HEK293T (cell line): ENCODE measurements around the gene DNAH14.

Source experiments
- CTCF ChIA-PET: fragments of 350-600 bp; formaldehyde crosslinking; extraction: SDS; loops from one replicate; lab custom pipeline; 2021; ENCODE audit warnings: antibody characterized with exemption, inconsistent platforms; lab: Yijun Ruan, JAX
- POLR2A ChIA-PET: fragments of 350-600 bp; formaldehyde crosslinking; extraction: SDS; loops from one replicate; lab custom pipeline; 2020; ENCODE audit warnings: antibody characterized with exemption, inconsistent platforms; lab: Yijun Ruan, JAX
- DNase-seq: peaks from one replicate; pipeline ENCODE4 v3.0.0; 2012; ENCODE audit warnings: mixed read lengths; ENCODE audit errors: extremely low spot score
- ARNT ChIP-seq: fragments of 450-650 bp; IDR thresholded peaks from 2 replicates; pipeline ENCODE4 v1.6.1; 2017; ENCODE audit warnings: mild to moderate bottlenecking
- CTBP1 ChIP-seq: fragments of 450-650 bp; IDR thresholded peaks from 2 replicates; pipeline ENCODE4 v1.6.1; 2016; ENCODE audit warnings: borderline replicate concordance
- ELF4 ChIP-seq: fragments of 450-650 bp; IDR thresholded peaks from 2 replicates; pipeline ENCODE4 v1.6.1; 2017; ENCODE audit warnings: antibody characterized with exemption
- FOXA1 ChIP-seq: fragments of 450-650 bp; IDR thresholded peaks from 2 replicates; pipeline ENCODE4 v1.6.1; 2016; ENCODE audit warnings: mild to moderate bottlenecking
- FOXK2 ChIP-seq: fragments of 450-650 bp; IDR thresholded peaks from 2 replicates; pipeline ENCODE4 v1.6.1; 2016; ENCODE audit warnings: mild to moderate bottlenecking
- FOXM1 ChIP-seq: fragments of 450-650 bp; IDR thresholded peaks from 2 replicates; pipeline ENCODE4 v1.6.1; 2017; ENCODE audit warnings: mild to moderate bottlenecking, borderline replicate concordance
- HDGF ChIP-seq: fragments of 450-650 bp; IDR thresholded peaks from 2 replicates; pipeline ENCODE4 v1.6.1; 2017; ENCODE audit warnings: antibody characterized with exemption, borderline replicate concordance
- L3MBTL2 ChIP-seq: fragments of 450-650 bp; conservative IDR thresholded peaks from 2 replicates; pipeline ENCODE4 v1.6.1; 2016; ENCODE audit warnings: mild to moderate bottlenecking
- LEF1 ChIP-seq: fragments of 450-650 bp; IDR thresholded peaks from 2 replicates; pipeline ENCODE4 v1.6.1; 2017; ENCODE audit warnings: mild to moderate bottlenecking, borderline replicate concordance
- NFRKB ChIP-seq: fragments of 450-650 bp; IDR thresholded peaks from 2 replicates; pipeline ENCODE4 v1.6.1; 2016; ENCODE audit warnings: mild to moderate bottlenecking, moderate library complexity
- PKNOX1 ChIP-seq: fragments of 450-650 bp; IDR thresholded peaks from 2 replicates; pipeline ENCODE4 v1.6.1; 2016
- SP1 ChIP-seq: fragments of 450-650 bp; IDR thresholded peaks from 2 replicates; pipeline ENCODE4 v1.6.1; 2017
- SUZ12 ChIP-seq: fragments of 450-650 bp; IDR thresholded peaks from 2 replicates; pipeline ENCODE4 v1.6.1; 2016; ENCODE audit warnings: mild to moderate bottlenecking
- TARDBP ChIP-seq: fragments of 450-650 bp; IDR thresholded peaks from 2 replicates; pipeline ENCODE4 v1.6.1; 2016
- ZNF384 ChIP-seq: fragments of 450-650 bp; IDR thresholded peaks from 2 replicates; pipeline ENCODE4 v1.6.1; 2016

DNAH14 gene

GRCh38 chr1:225423518-225423855 lies 494.0 kb downstream of the DNAH14 start:
- ChIA-PET CTCF (interaction anchor here (0.8 kb wide), 1 partner anchor 17 kb away, joined by 3 read pairs; no protein-coding TSS in a partner anchor), POLR2A (interaction anchor here (1.2 kb wide), 1 partner anchor 459 kb away, joined by 3 read pairs; the partner anchor contains the start of gene TMEM63A)
- DNase-seq: no peak
- no peak for TF ChIP-seq SP1
- no peak for TF ChIP-seq PKNOX1
- no peak for TF ChIP-seq FOXA1
- TF ChIP-seq TARDBP: no peak
- no peak for TF ChIP-seq HDGF
- TF ChIP-seq NFRKB: no peak
- no peak for TF ChIP-seq SUZ12
- TF ChIP-seq ELF4: no peak

- TF ChIP-seq ZNF384: no peak
- no peak for TF ChIP-seq FOXK2
- TF ChIP-seq CTBP1: no peak
- DNase-seq: no peak
- POLR2A ChIA-PET: interaction anchor here (0.6 to 1.6 kb wide), 7 partner anchors 9 to 458 kb away, joined by 3 to 5 read pairs (median 3); partner anchors contain the start of gene TMEM63A
- CTCF ChIA-PET: interaction anchor here (0.7 to 1.0 kb wide), 3 partner anchors 9 to 50 kb away, joined by 3 to 4 read pairs (median 3); no protein-coding TSS in a partner anchor
These were observed 495.2 kb downstream of the DNAH14 start for GRCh38 chr1:225424562-225425200.

- no peak for TF ChIP-seq TARDBP
- peak; percentile 65; the same call in 1 of the 2 replicates for TF ChIP-seq PKNOX1
- DNase-seq: no peak
- ChIA-PET CTCF (interaction anchor here (0.7 to 1.0 kb wide), 2 partner anchors 9 to 47 kb away, joined by 3 read pairs; no protein-coding TSS in a partner anchor), POLR2A (interaction anchor here (0.6 to 1.6 kb wide), 6 partner anchors 9 to 352 kb away, joined by 3 to 5 read pairs (median 3); no protein-coding TSS in a partner anchor)
These were observed 495.8 kb downstream of the DNAH14 start for GRCh38 chr1:225425201-225425786.

GRCh38 chr1:225426395-225427234 lies 497.1 kb downstream of the DNAH14 start:
- DNase-seq: peak; percentile 42
- ChIA-PET CTCF (interaction anchor here (0.6 to 2.8 kb wide), 3 partner anchors 15 to 104 kb away, joined by 3 to 10 read pairs (median 8); no protein-coding TSS in a partner anchor), POLR2A (interaction anchor here (0.6 to 1.5 kb wide), 7 partner anchors 10 to 514 kb away, joined by 3 to 4 read pairs (median 3); partner anchors contain the start of genes ENAH and LEFTY2)
- TF ChIP-seq TARDBP: no peak
- TF ChIP-seq L3MBTL2: peak; percentile 88
- TF ChIP-seq CTBP1: peak; percentile 66; the same call in 1 of the 2 replicates

GRCh38 chr1:225427235-225428067 lies 498.0 kb downstream of the DNAH14 start, which contains the start of gene LBR:
Gene LBR, minus strand, starts transcription at chr1:225428038. Its CDS starts 3,963 bp downstream, at chr1:225424075.
- TF ChIP-seq L3MBTL2 (no peak; the same call in none of the 2 replicates), LEF1 (peak; percentile 94), ARNT (peak; percentile 53; the same call in 1 of the 2 replicates), ZNF384 (no peak)
- CTCF ChIA-PET: interaction anchor here (2.8 kb wide), 1 partner anchor 47 kb away, joined by 10 read pairs; no protein-coding TSS in a partner anchor
- DNase-seq: no peak
- POLR2A ChIA-PET: interaction anchor here (0.8 to 1.5 kb wide), 7 partner anchors 11 to 513 kb away, joined by 3 to 4 read pairs (median 3); partner anchors contain the start of genes ENAH, LEFTY2 and PYCR2

GRCh38 chr1:225428068-225428880 lies 498.8 kb downstream of the DNAH14 start:
- ChIA-PET POLR2A (interaction anchor here (0.9 to 1.4 kb wide), 4 partner anchors 12 to 496 kb away, joined by 3 to 4 read pairs (median 4); partner anchors contain the start of gene PYCR2), CTCF (interaction anchor here (0.6 to 2.8 kb wide), 2 partner anchors 46 to 110 kb away, joined by 4 to 10 read pairs; no protein-coding TSS in a partner anchor)
- peak; percentile 95 for DNase-seq

More at GRCh38 chr1:225428068-225428880, 498.8 kb downstream of the DNAH14 start:
- no peak for TF ChIP-seq LEF1
- TF ChIP-seq FOXM1: peak; percentile 99
- no peak for TF ChIP-seq SUZ12
- TF ChIP-seq L3MBTL2: peak; percentile 94
- no peak for TF ChIP-seq ARNT
